Sigmoid colon (tissue), 3 donors: ENCODE data around the gene ITPK1.

Experiments
- CTCF ChIP-seq, 4 experiments: fragments of 450-650 bp in 3 of 4; fragments of 200-600 bp in 1 of 4; IDR thresholded peaks; one replicate each; pipeline ENCODE4 v1.5.1; 2016 to 2019; ENCODE audit warnings: antibody characterized with exemption in 4 of 4, mild to moderate bottlenecking in 3 of 4, moderate library complexity in 2 of 4
- POLR2A ChIP-seq, 2 donors: fragments of 450-650 bp; IDR thresholded peaks; one replicate each; pipeline ENCODE4 v1.6.1; 2016; ENCODE audit warnings: antibody characterized with exemption in 2 of 2, mild to moderate bottlenecking in 2 of 2, moderate library complexity in 2 of 2

GRCh38 chr14:92924247-92924646 lies 191.5 kb downstream of the ITPK1 start:
- no peak for TF ChIP-seq CTCF (IDR thresholded peaks at IDR 0.05)
- no peak for TF ChIP-seq POLR2A (IDR thresholded peaks at IDR 0.05)
